IMR-90 (cell line): Measurements from ENCODE around the gene NETO2. TPM values are rescaled to one million over a fixed set of nuclear protein-coding genes. Genes with fewer than 3 reads are reported as not detected.

Experiments used
- ATAC-seq: fragments of 200-7000 bp; cut with Tn5 transposase; 2 replicates; pipeline ENCODE4 v1.9.1; 2020; ENCODE audit warnings: low read depth, mild to moderate bottlenecking, moderate library complexity
- BruUV-seq: library from RNA; stranded (reverse); fragments of 400-500 nt; replicated peaks from 2 replicates; lab custom pipeline; 2021; lab: Mats Ljungman, UMichigan
- CTCF ChIA-PET: fragments of 300-600 bp; formaldehyde crosslinking; extraction: SDS; loops from one replicate; lab custom pipeline; 2021; ENCODE audit warnings: antibody characterized with exemption; lab: Yijun Ruan, JAX
- POLR2A ChIA-PET: fragments of 300-600 bp; sonication (Branson Sonifier 250); formaldehyde crosslinking; loops from one replicate; lab custom pipeline; 2022; ENCODE audit warnings: antibody characterized with exemption; ENCODE audit not compliant: unreplicated experiment; lab: Charles Lee
- DNase-seq: peaks from one replicate; pipeline ENCODE4 v3.0.0; 2013
- H2AFZ ChIP-seq: replicated peaks from 2 replicates; pipeline ENCODE3; 2013; ENCODE audit warnings: low read length, mild to moderate bottlenecking; ENCODE audit not compliant: poor library complexity
- H2AK5ac ChIP-seq: 2 replicates; pipeline ENCODE4 v1.6.1; 2013; ENCODE audit warnings: low read depth, low read length, inconsistent platforms
- H2AK9ac ChIP-seq: replicated peaks from 2 replicates; pipeline ENCODE3; 2013; ENCODE audit warnings: mild to moderate bottlenecking, low read depth, low read length, moderate library complexity; ENCODE audit not compliant: poor library complexity
- H2BK120ac ChIP-seq: 2 replicates; pipeline ENCODE4 v1.6.1; 2013; ENCODE audit warnings: low read depth, low read length, inconsistent platforms
- H2BK15ac ChIP-seq: 3 replicates; pipeline ENCODE4 v1.6.1; 2013; ENCODE audit warnings: low read depth, low read length, inconsistent platforms
- H2BK20ac ChIP-seq: 2 replicates; pipeline ENCODE4 v1.6.1; 2013; ENCODE audit warnings: low read depth, mild to moderate bottlenecking, inconsistent platforms, low read length, moderate library complexity
- H2BK5ac ChIP-seq: 2 replicates; pipeline ENCODE4 v1.6.1; 2013; ENCODE audit warnings: mild to moderate bottlenecking, low read depth, low read length, inconsistent platforms; ENCODE audit not compliant: poor library complexity, severe bottlenecking
- H3K14ac ChIP-seq: replicated peaks from 2 replicates; pipeline ENCODE4 v1.6.1; 2013; ENCODE audit warnings: low read depth, low read length, inconsistent platforms
- H3K18ac ChIP-seq: 2 replicates; pipeline ENCODE4 v1.6.1; 2013; ENCODE audit warnings: low read depth, low read length, control low read depth
- H3K23ac ChIP-seq: 2 replicates; pipeline ENCODE4 v1.6.1; 2013; ENCODE audit warnings: low read depth, low read length, inconsistent platforms
- H3K27ac ChIP-seq: 2 replicates; pipeline ENCODE4 v1.5.1; 2013; ENCODE audit warnings: mild to moderate bottlenecking, control low read depth, low read length; ENCODE audit not compliant: insufficient read depth
- H3K27me3 ChIP-seq: 2 replicates; pipeline ENCODE4 v1.6.1; 2013; ENCODE audit warnings: low read length; ENCODE audit not compliant: control insufficient read depth, insufficient read depth
- H3K36me3 ChIP-seq: 2 replicates; pipeline ENCODE4 v1.6.1; 2013; ENCODE audit warnings: low read length, mixed read lengths; ENCODE audit not compliant: control insufficient read depth, insufficient read depth
- H3K4ac ChIP-seq: 2 replicates; pipeline ENCODE4 v1.6.1; 2013; ENCODE audit warnings: low read depth, low read length, inconsistent platforms
- H3K4me1 ChIP-seq: 2 replicates; pipeline ENCODE4 v1.6.1; 2013; ENCODE audit warnings: low read length, mixed read lengths; ENCODE audit not compliant: control insufficient read depth, insufficient read depth
- H3K4me2 ChIP-seq: 2 replicates; pipeline ENCODE4 v1.6.1; 2013; ENCODE audit warnings: low read depth, mild to moderate bottlenecking, control low read depth, low read length, moderate library complexity
- H3K4me3 ChIP-seq: 2 replicates; pipeline ENCODE4 v1.5.1; 2013; ENCODE audit warnings: low read depth, mild to moderate bottlenecking, control low read depth, low read length, moderate library complexity; ENCODE audit not compliant: insufficient read depth
- H3K56ac ChIP-seq: 2 replicates; pipeline ENCODE4 v1.6.1; 2013; ENCODE audit warnings: low read length, inconsistent platforms; ENCODE audit not compliant: insufficient read depth; ENCODE audit errors: extremely low read depth
- H3K79me1 ChIP-seq, 2 experiments: 2 replicates each; pipeline ENCODE4 v1.6.1; 2013; ENCODE audit warnings: low read length in 2 of 2, inconsistent platforms in 1 of 2, low read depth in 1 of 2
- H3K9ac ChIP-seq: 2 replicates; pipeline ENCODE4 v1.6.1; 2013; ENCODE audit warnings: low read depth, low read length, control low read depth
- H3K9me1 ChIP-seq: 2 replicates; pipeline ENCODE4 v1.6.1; 2013; ENCODE audit warnings: low read length, inconsistent platforms; ENCODE audit not compliant: insufficient read depth
- H3K9me3 ChIP-seq: 2 replicates; pipeline ENCODE4 v1.6.1; 2013; ENCODE audit warnings: low read length; ENCODE audit not compliant: control insufficient read depth, insufficient read depth
- H4K20me1 ChIP-seq: 2 replicates; pipeline ENCODE4 v1.6.1; 2013; ENCODE audit warnings: low read length, inconsistent platforms; ENCODE audit not compliant: insufficient read depth
- H4K5ac ChIP-seq: 2 replicates; pipeline ENCODE4 v1.6.1; 2013; ENCODE audit warnings: mild to moderate bottlenecking, low read depth, low read length, control low read depth
- H4K8ac ChIP-seq, 2 experiments: 2 replicates each; pipeline ENCODE4 v1.6.1; 2013; ENCODE audit warnings: low read depth in 2 of 2, low read length in 2 of 2, control low read depth in 1 of 2, inconsistent platforms in 1 of 2
- H4K91ac ChIP-seq: 2 replicates; pipeline ENCODE4 v1.6.1; 2013; ENCODE audit warnings: low read depth, low read length, inconsistent platforms; ENCODE audit not compliant: insufficient read depth
- BHLHE40 ChIP-seq: fragments of 150-350 bp; IDR thresholded peaks from 2 replicates; pipeline ENCODE4 v1.6.1; 2016; ENCODE audit warnings: mild to moderate bottlenecking, low read depth, low read length
- FOS ChIP-seq: fragments of 150-350 bp; IDR thresholded peaks from 2 replicates; pipeline ENCODE4 v1.6.1; 2016; ENCODE audit warnings: low read depth, low read length
- MAFK ChIP-seq: IDR thresholded peaks from 2 replicates; pipeline ENCODE4 v1.6.1; 2012; ENCODE audit warnings: low read depth, low read length, improper control_type of control experiment
- NFE2L2 ChIP-seq: fragments of 150-350 bp; IDR thresholded peaks from 2 replicates; pipeline ENCODE4 v1.6.1; 2016; ENCODE audit warnings: low read depth, mild to moderate bottlenecking, low read length
- POLR2A ChIP-seq: IDR thresholded peaks from 2 replicates; pipeline ENCODE4 v1.6.1; 2012; ENCODE audit warnings: mild to moderate bottlenecking, low read depth, low read length
- RCOR1 ChIP-seq: IDR thresholded peaks from 2 replicates; pipeline ENCODE4 v1.6.1; 2012; ENCODE audit warnings: mild to moderate bottlenecking, low read length, improper control_type of control experiment; ENCODE audit not compliant: insufficient replicate concordance
- RFX5 ChIP-seq: IDR thresholded peaks from 2 replicates; pipeline ENCODE4 v1.8.0; 2012; ENCODE audit warnings: low read depth, mild to moderate bottlenecking, low read length, moderate library complexity
- WGBS, 2 experiments: methylation state at CpG; one replicate each; pipeline versions ENCODE4 v1.1.5 to v1.1.7; 2013; ENCODE audit warnings: missing lambda C conversion rate in 2 of 2; ENCODE audit not compliant: insufficient read length in 1 of 2; ENCODE audit errors: extremely low coverage in 2 of 2; 5-methylcytosine and 5-hydroxymethylcytosine counted together
- dilution Hi-C: fragments of 300-500 bp; cut with HindIII; formaldehyde crosslinking; loops from one replicate; pipeline ENCODE4 v1.14.3; 2018; ENCODE audit warnings: low sequenced_read_pairs; ENCODE audit not compliant: unreplicated experiment
- in situ Hi-C: fragments of 300-500 bp; cut with MboI; formaldehyde crosslinking; loops from 3 replicates; pipeline ENCODE4 v1.14.3; 2019; ENCODE audit warnings: low sequenced_read_pairs, inconsistent platforms, mixed read lengths
- intact Hi-C: fragments of 100-400 bp; cut with micrococcal nuclease; formaldehyde crosslinking; loops from 2 replicates; pipeline ENCODE4 v1.10.0; 2022
- polyA plus RNA-seq, 3 experiments: library from polyadenylated mRNA; depleted of rRNA; stranded (reverse); fragments of >200 nt; gene quantifications; 2 replicates each; pipeline ENCODE4 v1.2.3, GENCODE V29; 2012; ENCODE audit warnings: low replicate concordance in 1 of 3
- total RNA-seq: library from RNA; depleted of rRNA; stranded (reverse); fragments of >200 nt; gene quantifications from 2 replicates; pipeline ENCODE4 v1.2.3, GENCODE V29; 2012
- TF ChIP-seq, protein P1 (sequence below): fragments of 150-350 bp; IDR thresholded peaks from 2 replicates; pipeline ENCODE4 v1.6.1; 2017; ENCODE audit warnings: mild to moderate bottlenecking, antibody characterized with exemption, low read length, low read depth

Gene NETO2
- total and polyA plus RNA-seq, 2 of the 4 experiments (the other 2 are of a cell fraction), result 38.5 to 39.3 TPM

DNA sequence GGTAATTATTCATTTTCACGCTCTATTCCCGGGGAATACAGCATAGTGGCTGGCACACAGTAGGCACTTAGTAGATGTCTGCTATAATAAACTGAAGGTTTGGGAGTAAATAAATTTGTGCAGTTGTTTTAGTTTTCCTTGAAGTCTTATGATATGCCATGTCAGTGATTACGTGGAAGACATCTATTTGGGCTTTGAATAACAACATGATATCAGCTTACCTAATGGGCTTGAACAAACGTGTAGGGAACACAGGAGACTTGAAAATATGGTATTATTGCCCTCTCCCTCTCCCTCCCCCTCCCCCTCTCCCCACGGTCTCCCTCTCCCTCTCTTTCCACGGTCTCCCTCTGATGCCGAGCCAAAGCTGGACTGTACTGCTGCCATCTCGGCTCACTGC lies 36.3 kb upstream of the NETO2 start:
- Histone ChIP-seq H2BK15ac (no peak overlapping the region), H2BK120ac (no peak overlapping the region), H3K18ac (no peak overlapping the region), H4K8ac (no peak overlapping the region), H2AK5ac (no peak overlapping the region), H3K4me3 (no peak overlapping the region), H2AFZ (no peak overlapping the region), H3K27ac (no peak overlapping the region), H3K23ac (no peak overlapping the region), H3K4me2 (no peak overlapping the region), H3K56ac (no peak overlapping the region), H4K91ac (no peak overlapping the region), H4K5ac (no peak overlapping the region), H2AK9ac (no peak overlapping the region), H3K14ac (no peak overlapping the region), H3K36me3 (no peaks in the 10 kb centered on the region), H3K4me1 (no peaks in the 10 kb centered on the region), H2BK20ac (no peak overlapping the region), H3K9ac (no peak overlapping the region), H3K79me1 (no peaks in the 10 kb centered on the region; a peak in 2 of 4 replicates), H3K27me3 (no peaks in the 10 kb centered on the region), H3K9me1 (0 out of 2 replicates have a peak, but pooled peaks cover 7% of the 10 kb centered on the region), H3K4ac (no peak overlapping the region), H4K20me1 (no peaks in the 10 kb centered on the region), H2BK5ac (no peak overlapping the region), H3K9me3 (no peaks in the 10 kb centered on the region)
- dilution Hi-C loops (no loop called here), in situ Hi-C loops (no loop called here), intact Hi-C loops (no loop called here)
- TF ChIP-seq POLR2A, result no peak
- no peak for TF ChIP-seq NFE2L2
- TF ChIP-seq FOS, result no peak
- no peak for TF ChIP-seq BHLHE40
- TF ChIP-seq, protein P1, sequence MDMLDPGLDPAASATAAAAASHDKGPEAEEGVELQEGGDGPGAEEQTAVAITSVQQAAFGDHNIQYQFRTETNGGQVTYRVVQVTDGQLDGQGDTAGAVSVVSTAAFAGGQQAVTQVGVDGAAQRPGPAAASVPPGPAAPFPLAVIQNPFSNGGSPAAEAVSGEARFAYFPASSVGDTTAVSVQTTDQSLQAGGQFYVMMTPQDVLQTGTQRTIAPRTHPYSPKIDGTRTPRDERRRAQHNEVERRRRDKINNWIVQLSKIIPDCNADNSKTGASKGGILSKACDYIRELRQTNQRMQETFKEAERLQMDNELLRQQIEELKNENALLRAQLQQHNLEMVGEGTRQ, result no peak
- TF ChIP-seq RCOR1, result no peak
- no peak for TF ChIP-seq MAFK
- TF ChIP-seq RFX5, result no peak
- WGBS, 2 experiments, result no CpG with 5 or more reads among the region's 8 CpGs
- DNase-seq (no peak), ATAC-seq (no peak)
- ChIA-PET POLR2A (no interaction called here), CTCF (interaction anchor here (0.5 kb wide), 1 partner anchor 9 kb away, joined by 6 read pairs; no protein-coding TSS in a partner anchor)
- BruUV-seq, result no TSS peak
